ACHN (cell line): ENCODE data around the gene FAM89B.
"Not testable (repeated sequence)": the region's sequence is repeated elsewhere in the genome, so short reads cannot be mapped to it uniquely, and the experiment has no call there.

Source experiments
- DNase-seq: peaks from one replicate; pipeline ENCODE4 v3.0.0-alpha.2; 2015
- in situ Hi-C: cut with HindIII; loops from 2 replicates; pipeline ENCODE4 v1.10.0; 2017; ENCODE audit warnings: low sequenced_read_pairs, low pct_ligation_motif_present, low pct_unique_long_range_greater_than_20kb

FAM89B gene

GRCh38 chr11:65554057-65554818, 18.1 kb upstream of the FAM89B start:
- in situ Hi-C loops, result no loop called here

GRCh38 chr11:65554842-65555430, 17.4 kb upstream of the FAM89B start:
- in situ Hi-C loops, result no loop called here
- no peak for DNase-seq

More at GRCh38 chr11:65554057-65554818, 18.1 kb upstream of the FAM89B start:
- no peak for DNase-seq

- in situ Hi-C loops, result no loop called here
Measured at GRCh38 chr11:65555693-65556231, 16.6 kb upstream of the FAM89B start.

GRCh38 chr11:65556470-65557279, 15.7 kb upstream of the FAM89B start:
- no peak for DNase-seq
- in situ Hi-C loops, result no loop called here

More at GRCh38 chr11:65555693-65556231, 16.6 kb upstream of the FAM89B start:
- peak; percentile 91 for DNase-seq

DNA sequence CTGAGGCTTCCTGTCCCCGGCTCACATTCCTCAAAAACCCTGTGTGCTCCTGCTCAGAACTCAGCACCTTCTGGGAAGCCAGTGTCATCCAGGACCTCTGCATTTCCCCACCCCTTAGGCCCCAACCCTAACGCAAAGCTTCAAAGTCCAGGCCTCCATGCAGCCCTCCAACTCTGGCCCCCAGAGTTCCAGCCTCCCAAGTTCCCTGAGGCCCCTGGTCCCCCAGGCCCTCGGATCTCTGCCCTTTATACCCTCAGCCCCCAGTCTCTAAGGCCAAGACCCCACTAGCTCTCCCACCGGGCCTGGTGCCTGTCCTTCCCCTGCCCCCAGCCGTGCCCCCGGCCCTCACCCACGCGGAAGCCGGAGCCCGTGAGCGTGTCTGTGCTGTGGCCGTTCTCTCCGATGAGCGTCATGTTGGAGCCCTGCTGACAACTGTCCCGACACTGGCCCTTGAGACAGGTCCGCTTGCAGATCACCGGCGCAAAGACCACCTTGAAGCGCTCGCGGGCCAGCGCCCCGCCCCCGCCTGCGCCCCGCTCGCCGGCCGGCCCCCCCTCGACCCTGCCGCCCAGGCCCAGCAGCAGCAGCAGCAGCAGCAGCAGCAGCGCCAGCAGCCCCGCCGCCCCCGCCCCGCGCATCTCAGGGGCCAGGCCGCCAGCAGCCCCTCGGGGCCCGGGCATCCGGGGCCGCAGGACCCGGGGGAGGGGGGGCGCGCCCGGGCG, 14.9 kb upstream of the FAM89B start:
- in situ Hi-C loops, result no loop called here
- no peak for DNase-seq

DNA sequence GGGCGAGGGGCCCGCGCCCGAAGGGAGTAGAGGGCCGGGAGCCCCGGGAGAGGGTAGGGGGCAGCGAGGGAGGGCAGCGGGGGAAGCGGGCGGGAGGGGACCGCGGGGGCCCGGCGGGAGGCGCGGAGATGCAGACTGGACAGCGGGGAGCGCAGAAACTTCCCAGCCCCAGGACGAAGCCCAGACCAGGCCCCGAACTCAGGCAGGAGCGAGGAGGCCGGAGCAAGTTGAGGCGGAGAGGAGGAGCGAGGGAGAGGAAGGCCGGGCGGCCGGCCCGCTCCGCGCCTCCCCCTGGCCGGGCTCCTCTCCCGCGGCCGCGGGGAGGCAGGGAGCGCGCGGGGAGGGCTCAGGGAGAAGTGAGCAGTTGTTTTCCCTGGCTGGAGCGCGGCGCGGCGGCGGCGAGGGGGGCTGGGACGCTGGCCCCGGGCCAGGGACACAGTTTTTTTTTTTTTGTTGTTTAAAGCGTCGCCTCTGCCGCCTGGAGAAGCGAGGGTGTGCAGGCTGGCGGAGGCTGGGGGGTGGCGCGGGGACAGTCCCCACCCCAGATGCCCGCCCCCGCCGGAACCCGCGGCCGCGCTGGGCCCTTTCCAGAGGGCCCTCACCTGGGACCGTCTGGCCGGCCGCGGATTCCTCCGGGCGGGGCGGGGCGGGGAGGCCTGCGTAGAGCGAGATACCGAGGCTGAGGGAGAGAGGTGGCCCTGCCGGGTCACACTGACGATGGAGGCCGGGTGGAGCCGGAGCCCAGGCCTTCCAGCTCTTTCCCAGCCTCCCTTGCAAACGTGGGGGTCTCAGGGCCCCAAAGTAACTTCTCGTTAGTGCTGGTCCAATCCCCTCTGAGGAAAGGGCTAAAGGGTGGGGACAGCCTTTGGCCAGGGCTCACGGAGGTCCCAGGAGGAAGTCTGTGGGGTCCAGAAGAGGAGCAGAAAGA, 14.1 kb upstream of the FAM89B start, which contains the start of gene LTBP3:
Gene LTBP3 (minus strand): TSS at position 358 of the 928 bp plus-strand sequence. CDS start 400 bp downstream, outside the sequence.
- in situ Hi-C loops, result no loop called here
- peak; percentile 73 for DNase-seq

GRCh38 chr11:65558930-65559509, 13.3 kb upstream of the FAM89B start:
- DNase-seq, result peak; percentile 54
- in situ Hi-C loops, result no loop called here

DNA sequence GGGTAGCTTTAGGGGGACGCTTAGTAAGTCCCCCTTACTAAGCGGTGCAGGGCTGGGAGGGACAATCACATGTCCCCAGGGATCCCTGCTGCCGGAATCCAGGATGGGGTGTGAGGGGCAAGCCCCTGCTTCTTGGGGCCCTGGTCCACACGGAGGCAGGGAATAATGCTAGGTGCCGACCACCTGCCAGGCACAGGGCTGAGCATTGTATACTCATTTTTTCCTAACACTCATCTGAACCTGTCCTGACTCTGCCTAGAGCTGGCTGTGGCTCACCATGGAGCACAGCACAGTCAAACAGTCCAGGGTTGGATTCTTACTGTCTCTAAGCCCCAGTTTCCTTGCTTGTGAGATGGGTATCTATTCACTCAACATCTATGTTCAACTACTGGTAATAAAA, 12.8 kb upstream of the FAM89B start:
- DNase-seq, result no peak
- in situ Hi-C loops, result no loop called here

DNA sequence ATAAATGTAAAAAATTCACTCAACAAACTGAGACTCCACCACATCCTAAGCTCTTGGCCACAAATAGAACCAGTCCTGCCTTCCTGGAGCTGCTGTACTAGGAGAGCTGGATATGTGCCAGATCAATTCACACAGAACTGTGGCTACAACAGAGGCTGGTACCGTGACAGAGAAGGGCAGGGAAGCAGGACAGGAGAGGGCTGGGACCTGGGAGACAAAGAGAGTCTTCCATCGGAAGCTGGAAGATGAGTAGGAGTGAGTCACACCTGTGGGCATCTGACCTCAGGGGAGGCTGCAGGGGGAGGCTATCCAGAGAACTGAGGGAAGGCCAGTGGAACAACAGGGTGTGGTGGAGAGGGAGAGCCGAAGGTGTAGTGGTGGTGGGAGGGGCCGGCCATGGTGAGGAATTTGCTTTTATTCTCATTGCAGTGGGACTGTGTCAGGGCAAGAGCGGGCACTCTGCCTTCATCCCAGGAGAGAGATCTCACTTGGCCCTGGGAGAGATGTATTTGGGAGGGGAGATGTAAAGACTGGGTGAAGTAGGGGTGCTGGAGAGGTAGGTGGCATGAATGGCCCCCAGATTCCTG, 12.3 kb upstream of the FAM89B start:
- in situ Hi-C loops, result no loop called here
- peak; percentile 58 for DNase-seq

DNA sequence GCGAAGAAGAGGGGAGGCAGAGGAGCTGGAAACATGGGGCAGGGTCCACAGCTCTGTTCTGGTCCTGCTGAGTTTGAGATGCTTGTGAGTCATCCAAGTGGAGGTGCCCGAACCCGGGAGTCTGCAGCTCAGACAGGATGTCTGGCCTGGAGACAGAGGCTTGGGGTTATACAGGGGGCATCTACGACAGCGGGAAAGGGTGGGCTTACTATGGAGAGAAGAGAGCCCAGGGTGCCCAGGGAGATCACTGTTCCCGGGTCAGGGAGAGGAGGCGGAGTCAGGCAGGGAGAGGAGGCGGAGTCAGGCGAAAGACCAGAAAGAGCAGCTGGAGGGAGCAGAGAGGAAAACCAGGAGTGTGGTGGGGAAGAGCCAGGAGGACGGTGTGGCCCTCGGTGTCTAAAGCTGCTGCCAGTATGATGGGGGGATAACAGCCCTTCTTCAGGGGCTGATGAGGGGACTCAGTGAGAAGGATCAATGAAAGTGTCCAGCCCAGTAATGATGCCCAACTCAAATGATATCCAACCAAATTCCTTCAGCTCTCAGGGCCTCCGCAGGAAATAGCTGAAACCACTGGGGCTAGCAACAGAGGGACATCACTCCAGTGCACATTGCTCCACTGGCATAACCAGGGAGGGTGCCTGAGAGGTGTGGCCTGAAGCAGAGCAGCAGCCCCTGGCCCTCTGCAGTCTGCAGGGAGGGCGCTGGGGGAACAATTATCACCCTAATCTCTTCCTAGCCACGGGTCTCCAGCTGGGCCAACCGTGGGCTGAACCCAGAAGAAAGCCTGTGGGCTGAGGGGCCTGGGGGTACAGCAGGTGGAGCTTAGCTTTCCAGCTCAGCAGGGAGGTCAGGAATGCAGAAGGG, 11.6 kb upstream of the FAM89B start:
- in situ Hi-C loops, result no loop called here
- DNase-seq, result peak; percentile 57

DNA sequence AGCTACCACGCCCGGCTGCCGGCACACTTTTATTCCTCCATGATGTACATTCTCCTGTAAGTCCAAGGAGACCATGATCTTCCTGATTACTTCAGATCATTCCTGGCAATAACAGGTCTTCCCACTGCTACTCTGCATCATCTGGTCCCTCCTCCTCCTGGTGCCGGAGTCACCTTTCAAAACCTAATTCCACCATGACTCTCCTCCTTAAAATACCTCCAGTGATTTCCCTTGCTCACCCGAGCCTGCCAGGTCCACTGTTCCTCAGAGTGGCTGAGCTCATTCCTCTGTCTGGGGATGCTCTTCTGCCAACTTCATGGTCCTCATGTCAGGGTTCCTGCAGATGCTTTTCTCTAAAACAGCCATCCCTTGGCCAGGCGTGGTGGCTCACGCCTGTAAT, 10.3 kb upstream of the FAM89B start:
- DNase-seq, result no peak
- in situ Hi-C loops, result no loop called here

- in situ Hi-C loops, result no loop called here
- no peak for DNase-seq
Measured at GRCh38 chr11:65562788-65563187, 9.6 kb upstream of the FAM89B start.

GRCh38 chr11:65563601-65564000, 8.7 kb upstream of the FAM89B start:
- no peak for DNase-seq
- in situ Hi-C loops, result no loop called here

- DNase-seq, in situ Hi-C loops: not testable (repeated sequence)
Measured at GRCh38 chr11:65564879-65565559, 7.3 kb upstream of the FAM89B start.

GRCh38 chr11:65565624-65566453, 6.5 kb upstream of the FAM89B start:
- no peak for DNase-seq

More at GRCh38 chr11:65565624-65566453, 6.5 kb upstream of the FAM89B start:
- in situ Hi-C loops, result no loop called here
